Myocyte (in vitro differentiated cells): ENCODE measurements around the gene MORN1. TPM values are rescaled to one million over a fixed set of nuclear protein-coding genes. Genes with fewer than 3 reads are reported as not detected.

ENCODE experiments used
- DNase-seq: peaks from one replicate; pipeline ENCODE4 v3.0.0-alpha.2; 2012; ENCODE audit warnings: low read depth
- total RNA-seq: library from RNA; depleted of rRNA; stranded (reverse); fragments of >200 nt; gene quantifications from 2 replicates; pipeline ENCODE4 v1.2.3, GENCODE V29; 2014

Gene MORN1
- total RNA-seq, 1 donor from 2014 or later = 8.8 TPM

DNA sequence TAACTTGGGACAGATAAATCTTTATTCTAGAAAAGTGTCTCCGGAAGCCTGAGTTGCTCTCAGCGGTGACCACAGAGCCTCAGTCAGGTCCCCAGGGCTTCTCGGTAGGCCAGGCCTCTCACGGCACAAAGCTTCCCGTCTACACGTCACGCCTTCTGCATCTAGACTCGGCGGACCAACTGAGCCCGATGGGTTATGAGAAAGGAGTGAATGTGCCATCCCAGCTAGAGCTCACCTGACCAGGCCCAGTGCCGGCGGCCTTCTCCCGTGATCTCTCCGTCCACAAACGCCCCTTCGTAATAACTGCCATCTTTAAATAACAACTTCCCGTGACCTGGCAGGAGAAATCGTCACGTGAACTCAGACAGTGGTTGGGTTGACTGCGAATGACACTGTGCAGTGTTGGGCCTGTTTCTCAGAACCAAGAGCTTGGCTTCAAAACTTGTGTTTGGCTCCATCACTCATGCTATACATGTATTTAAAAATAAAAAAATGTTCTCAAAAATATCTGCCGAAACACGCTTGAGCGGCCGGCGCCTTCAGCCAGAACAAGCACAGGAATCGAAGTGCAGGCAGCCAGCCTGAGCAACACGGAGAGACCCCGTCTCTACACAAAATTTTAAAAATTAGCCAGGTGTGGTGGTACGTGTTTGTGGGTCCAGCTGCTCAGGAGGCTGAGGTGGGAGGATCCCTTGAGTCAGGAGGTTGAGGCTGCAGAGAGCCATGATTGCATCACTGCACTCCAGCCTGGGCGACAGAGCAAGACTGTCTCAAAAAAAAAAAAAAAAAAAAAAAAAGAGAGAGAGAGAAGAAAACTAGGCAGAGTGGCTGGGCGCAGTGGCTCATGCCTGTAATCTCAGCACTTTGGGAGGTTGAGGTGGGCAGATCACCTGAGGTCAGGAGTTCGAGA lies 3.1 kb downstream of the MORN1 start:
- DNase-seq = no peak

DNA sequence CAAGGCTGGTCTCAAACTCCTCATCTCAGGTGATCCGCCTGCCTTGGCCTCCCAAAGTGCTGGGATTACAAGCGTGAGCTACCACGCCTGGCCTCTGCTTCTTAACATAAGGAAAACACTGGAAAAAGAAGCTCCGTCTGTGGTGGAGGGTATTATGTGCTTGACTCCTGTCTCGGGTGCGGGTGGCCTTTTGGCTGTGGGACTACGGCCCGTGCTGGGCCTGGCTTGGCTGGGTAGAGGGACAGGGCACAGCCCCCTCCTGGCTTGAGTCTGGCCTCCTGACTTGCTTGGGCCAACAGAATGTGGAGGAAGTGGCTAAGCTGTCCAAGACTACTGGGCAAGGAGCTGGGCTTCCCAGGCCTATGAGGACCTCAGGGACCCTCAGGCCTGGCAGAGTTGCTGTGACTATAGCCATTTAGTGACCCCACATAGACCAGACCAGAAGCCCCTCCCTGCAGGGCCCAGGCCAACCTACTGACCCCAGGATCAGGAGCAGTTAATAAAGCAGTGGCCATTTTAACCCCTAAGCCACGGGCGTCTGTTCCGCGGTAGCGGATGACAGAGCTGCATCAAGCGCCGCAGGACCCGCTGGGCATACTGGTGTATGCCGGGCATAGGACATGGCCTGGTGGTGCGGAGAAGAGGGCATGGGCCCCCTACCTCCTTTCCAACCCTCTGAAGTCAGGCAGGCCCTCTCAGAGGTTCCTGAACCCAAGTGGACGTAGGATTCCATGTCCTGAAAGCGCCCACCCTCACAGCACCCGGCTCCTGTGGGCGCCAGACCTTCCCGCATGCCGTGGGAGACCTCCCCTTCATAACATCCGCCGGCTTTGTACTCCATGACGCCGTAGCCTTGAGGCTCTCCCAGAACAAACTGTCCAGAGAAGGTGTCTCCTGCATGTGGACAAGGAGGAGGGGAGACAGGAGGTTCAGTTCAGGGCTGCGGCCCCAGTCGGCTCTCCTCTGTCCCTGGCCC lies 4.4 kb downstream of the MORN1 start:
- DNase-seq = no peak

DNA sequence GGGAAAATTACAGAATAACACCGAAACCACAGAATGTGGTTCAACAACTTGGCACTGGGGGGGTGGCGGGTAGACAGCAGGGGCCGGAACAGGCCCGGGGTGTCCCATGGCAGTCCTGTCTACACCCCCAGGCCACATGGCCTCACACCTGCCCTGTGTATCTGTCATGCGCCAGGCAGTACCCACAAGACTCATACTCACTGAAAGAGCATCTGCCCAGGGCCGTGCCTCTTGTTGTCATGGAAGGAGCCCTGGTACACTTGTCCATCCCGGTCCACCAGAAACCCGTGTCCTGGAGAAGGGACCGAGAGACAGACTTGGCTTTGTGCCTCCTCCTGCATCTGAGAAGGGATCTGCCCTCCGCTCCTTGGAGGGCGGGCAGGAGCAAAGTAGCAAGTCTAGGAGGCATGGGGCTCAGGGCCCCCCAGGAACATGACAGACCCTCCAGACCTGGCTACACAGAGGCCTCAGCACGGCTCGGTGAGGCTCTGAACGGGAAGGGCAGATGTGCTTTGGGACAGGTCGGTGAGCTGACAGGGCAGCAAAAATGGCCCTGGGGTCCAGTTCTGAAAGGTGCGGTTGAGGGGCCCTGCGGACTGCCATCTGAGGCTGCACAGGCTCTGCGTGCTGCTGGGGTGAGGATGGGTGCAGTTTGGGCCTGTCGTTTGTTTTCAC lies 5.6 kb downstream of the MORN1 start:
- peak; percentile 78 for DNase-seq

DNA sequence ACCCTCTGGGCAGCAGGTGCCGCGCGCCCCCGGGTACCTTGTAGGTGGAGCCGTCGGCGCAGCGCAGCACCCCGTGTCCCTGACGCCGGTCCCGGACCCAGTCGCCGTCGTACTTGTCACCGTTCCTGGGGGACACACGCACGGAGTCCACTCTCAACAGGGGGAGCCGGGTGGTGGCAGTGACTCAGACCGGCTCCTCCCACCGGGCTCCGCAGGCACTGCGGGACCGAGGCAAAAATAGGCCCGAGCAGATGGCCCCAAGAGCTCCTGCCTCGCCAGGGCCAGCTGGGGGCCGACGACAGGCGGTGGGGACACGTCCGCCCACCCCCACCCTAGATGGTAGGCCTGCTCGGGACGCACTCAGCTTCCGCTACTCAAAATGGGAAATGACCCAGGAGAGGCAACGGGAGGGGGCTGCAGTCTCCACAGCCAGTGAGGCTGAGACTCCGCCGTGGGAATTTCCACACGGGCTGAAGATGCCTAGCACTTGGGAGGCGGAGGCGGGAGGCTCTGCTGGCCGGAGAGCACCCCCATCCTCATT lies 6.3 kb downstream of the MORN1 start:
- DNase-seq = peak; percentile 73

DNA sequence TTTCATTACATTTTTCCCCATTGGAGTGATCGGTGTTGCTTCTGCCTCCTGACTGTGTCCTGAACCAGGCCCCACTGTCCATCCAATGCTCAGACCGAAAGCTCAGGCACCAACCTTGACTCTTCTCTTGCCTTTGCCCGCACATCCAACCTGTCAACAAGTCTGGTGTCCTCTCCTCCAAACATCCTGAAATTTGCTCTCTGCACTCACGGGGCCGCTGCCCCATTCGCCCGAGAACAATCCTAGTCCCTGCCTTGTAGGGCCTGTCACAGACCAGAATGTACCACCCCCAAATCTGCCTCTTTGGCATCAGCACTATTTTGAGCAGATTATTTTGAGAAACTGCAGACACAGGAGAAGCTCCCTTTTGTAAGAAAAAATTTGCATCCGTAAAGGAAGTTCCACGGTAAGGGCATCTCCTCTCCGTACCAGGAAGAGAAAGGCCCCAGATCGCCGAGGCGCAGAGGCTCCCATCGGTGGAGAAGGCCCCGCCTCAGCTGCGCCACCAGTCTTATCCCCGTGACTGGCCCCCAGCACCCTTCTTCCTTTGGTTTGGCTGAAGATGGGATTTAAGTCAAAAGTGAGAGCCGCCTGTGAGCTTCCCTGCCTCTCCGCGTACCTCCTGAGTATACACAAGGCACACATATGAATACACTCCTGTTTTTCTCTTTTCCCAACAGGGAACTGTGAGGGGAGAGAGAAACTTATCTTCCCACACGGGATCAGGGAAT lies 7.1 kb downstream of the MORN1 start:
- no peak for DNase-seq

DNA sequence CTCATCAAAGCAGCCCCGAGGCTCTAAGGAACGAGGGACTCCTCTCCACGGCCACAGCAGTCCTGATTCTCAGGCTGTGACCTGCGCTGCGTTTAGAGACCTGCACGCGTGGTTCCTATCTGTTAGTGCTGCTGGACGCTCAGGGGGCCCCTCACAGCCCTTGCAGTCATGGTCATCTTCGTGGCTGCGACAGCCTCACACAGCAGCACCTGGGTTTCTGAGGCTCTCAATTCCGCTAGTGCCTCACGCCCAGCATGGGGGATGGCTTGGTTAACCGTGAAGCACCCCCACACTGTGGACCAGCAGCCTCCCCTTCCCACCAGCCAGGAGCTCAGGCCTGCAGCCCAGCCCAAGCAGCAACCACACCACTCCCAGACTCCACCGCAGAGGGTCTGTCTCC lies 7.8 kb downstream of the MORN1 start:
- no peak for DNase-seq

DNA sequence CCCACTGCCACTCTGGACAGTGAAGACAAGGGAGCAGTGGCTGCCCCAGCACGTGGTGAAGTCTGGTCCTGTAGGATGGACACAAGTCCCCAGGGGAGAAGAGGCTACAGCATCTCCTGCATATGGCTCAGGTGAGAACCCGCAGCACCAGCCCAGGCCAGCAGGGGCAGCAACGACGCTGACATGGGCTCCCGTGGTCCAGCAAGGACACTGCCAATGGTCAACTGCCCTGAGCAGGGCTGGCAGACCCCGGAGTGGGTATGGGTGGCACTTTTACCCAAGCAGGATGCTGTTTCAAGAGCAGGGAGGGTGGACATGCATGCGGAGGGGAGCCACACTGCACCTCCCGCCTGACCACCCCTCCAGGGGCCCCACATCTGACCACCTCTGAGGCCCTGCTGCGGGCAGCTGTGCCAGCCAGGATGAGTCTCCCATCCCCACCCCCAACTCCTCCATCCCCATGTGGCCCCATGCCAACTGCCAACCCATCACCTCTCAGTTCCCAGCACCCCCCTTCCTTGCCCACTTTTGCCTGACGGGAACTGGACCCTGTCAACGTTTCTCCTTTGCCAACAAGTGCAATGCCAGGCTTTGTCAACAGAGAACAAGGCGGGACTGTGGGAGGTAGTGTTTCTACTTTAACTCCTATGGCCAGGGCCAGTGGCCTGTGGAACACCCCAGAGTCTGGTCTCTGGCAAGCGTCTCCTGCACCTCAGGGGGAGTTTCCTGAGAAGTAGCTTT lies 8.6 kb downstream of the MORN1 start:
- DNase-seq = no peak

DNA sequence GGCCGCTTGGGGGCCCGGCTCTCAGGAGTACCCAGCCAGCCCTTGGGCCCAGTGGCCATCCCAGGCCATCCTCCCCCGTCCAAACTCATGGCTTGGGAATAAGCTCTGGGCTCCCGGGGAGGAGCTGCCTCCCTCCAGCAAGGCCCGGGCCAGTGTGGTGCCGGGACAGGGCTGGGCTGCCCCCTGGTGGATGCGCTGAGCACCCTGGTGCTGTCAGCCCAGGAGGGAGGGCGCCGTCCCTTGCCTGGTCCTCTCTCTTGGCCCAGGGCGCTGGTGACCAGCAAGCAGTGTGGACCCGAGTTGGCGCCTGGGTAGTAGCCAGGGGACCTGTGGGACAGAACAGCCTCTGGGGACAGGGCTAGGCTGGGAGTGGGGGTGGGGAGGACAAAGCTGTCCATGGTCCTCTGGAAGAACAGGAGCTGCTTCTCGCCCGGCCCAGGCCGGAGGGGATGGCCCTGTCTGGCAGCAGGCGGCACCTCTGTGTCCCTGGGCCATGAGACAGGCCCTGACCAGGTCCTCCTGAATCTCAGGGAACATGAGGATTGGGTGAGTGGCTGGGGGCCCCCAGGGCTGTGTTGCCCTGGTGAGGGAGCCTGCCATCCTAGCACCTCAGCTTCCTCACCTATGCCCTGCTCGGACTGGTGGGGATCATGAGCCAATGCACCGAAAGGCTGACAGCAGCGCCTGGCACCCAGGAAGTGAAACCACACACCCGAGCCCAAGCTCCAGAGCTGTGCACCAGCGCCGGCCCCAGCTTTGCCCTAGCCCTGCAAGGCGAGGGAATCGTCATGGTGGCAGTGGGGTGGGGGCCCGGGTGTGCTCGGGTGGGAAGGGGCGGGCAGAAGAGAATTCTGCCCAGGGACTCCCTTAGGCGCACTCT lies 9.4 kb downstream of the MORN1 start:
- DNase-seq = peak; percentile 78

DNA sequence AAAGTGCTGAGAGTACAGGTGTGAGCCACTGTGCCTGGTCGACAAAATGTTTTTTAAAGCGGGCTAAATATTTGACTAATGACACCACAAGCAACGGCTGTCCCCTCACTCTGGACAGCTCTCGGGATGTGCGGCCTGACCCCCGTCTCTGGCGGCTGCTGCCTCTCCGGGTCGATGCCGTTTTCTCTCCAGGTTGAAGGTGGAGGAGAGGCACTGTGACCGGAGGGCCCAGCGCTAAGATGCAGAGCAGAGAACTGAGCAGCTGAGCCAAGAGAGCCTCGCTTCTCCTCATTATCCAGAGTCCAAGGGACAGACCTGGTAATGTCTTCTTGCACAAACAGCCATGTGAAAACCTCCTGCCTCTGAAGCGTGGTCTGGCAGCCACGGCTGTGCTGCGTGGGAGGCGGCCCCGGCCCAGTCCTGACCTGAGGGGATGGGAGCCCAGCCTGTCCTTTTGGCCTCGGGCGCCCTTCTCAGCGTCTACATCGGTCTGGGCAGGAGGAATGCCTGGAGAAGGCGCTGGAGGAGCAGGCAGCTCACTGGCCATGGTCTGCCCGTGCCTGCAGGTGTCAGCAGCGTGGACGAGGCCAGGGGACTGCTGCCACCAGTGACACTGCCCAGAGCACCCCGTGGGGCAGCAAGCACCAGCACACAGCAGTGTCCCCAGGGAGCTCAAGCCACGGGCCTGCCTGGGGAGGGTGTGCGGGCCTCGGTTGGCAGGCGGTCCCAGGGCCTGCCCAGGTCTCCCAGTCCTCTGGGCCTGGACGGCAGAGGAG lies 10.3 kb downstream of the MORN1 start:
- DNase-seq = no peak

DNA sequence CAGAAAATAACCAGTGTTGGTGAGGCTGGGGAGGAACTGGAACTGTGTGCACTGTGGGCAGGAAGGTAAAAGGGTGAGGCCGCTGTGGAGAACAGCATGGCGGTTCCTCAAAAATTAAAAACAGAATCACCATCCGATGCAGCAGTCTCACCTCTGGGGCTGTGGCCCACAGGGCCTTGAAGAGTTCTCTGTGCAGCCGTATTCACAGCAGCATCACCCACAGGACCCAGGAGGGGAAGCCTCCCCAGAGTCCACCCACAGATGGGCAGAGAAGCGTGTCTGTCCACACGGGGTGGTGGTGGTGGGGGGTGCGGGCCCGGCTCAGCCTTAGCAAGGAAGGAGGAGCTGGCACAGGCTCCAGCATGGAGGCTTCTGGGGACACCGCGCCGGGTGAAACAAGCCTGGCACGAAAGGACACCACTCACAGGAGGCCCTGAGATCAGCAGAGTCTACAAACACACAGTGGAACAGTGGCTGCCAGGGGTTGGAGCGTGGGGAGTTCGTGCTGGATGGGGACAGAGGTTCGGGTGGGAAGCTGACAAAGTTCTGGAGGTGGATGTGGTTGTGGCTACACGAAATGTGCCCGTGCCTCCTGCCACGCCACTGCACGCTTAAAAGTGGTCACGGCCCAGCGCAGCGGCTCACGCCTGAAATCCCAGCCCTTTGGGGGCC lies 11.5 kb downstream of the MORN1 start:
- DNase-seq = no peak

DNA sequence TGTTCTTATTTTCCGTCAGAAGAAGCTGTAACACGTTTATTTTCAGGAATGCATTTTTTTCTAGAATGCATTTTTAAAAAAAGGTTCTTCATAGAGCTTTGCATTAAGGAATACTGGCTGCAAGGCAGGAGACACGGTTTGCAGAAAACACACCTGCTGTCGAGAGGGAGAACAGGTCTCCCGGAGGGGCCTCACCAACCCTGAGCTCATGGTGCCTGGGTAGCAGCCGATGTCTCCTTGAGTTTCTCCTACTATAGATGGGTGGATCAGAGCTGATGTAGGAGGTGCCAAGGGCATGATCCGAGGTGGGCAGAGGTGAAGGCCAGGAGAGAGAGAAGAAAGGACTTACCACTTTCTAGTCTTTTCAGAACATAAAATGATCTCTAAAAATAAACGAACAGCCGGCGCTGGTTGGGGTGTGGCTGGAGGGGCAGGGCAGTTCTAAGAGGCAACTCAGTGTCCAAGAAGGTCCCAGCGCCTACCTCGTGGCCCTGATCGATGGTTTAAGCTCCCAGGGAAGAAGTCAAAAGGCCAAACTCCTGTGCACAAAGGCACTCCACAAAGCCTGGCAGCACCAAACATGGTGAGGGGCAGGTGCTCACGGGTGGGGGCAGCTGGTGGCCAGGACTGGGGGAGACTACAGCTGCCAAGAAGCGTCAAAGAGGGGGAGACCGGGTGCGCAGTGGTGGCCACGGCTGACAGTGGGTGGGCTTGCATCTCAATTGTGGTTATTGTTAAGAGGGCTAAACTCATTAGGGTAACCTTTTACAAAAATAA lies 12.2 kb downstream of the MORN1 start:
- peak; percentile 50 for DNase-seq

DNA sequence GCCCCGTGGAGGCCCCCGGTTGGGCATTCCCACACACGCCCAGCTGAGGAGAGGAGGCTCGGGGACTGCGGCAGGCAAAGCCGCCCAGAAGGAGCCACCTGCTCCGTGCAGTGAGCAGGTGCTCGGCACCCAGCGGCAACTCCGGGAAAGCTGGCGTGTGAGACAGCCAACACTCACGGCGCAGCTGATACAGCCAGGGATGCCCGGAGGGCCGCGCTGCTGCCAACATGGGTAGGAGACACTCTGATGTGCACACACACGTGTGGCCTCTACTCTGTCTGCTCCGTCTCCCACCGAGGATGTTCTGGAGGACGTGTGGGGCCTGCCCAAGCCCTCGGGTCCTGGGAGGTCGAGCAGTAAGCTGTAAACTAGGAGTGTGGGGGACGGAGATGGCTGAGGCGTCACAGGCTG lies 12.9 kb downstream of the MORN1 start:
- no peak for DNase-seq

DNA sequence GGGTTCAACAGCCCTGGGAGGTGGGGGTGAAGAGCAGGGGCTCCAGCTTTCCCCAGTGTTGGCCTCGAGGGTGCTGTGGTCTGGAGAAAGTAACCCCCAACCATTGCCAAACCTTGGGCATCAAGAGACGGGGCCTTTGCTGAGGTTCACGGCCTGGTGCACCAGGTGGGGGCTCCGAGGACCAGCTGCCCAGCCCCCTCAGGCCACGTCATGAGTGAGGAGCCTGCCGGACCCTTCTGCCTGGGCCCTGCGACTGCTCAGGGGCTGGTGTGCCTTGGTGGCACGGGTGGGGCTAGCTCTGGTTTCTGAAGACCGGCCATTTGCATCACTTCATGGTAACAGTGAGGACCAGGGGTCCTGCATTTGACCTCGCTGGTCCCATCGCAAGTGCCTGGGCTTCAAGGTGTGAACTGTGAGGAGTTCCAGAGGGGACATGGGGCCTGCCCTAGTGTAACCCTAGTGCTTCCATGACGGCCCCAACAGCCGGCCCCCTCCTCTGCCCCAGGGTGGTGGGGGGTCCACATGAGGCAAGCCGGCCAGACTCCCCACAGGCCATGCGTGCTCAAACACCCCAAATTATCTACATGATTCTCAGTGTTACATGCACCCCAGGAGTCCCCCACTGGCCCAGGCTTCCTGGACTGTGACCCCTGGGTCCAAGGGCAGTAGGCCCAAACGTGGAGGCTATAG lies 13.5 kb downstream of the MORN1 start:
- no peak for DNase-seq

DNA sequence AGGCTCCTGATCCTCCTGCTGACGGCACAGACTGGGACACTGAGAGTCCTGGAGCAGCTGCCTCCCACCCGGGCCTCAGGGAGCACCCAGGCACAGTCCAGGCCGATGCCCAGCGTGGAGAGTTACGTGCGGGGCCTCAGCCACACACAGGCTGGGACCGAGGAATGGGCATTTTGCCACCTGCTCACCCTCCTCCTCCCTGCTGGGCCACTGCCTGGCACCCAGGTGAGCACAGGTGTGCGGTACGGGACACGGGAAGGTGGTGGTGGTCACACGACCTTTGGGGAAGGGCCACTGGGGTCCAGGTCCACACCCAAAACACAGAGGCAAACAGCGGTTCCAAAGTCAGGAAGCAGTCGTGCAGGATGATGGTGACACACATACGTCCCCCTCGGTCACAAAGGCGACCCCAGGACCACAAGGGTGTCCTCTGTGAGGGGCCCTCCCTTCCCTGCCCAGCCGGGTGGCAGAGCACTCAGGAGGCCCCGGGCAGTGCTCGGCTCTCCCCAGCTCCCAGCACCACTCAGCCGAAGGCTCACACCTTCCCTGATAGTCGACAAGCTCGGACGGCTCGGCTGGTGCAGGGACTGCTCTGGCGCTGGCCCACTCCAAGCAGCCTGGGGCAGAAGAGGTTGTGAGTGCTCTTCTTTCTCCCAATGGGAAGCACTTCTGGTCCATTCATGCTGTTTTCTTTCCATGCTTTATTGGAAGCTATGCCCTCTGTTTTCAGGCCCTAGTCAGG lies 14.3 kb downstream of the MORN1 start:
- DNase-seq = no peak

DNA sequence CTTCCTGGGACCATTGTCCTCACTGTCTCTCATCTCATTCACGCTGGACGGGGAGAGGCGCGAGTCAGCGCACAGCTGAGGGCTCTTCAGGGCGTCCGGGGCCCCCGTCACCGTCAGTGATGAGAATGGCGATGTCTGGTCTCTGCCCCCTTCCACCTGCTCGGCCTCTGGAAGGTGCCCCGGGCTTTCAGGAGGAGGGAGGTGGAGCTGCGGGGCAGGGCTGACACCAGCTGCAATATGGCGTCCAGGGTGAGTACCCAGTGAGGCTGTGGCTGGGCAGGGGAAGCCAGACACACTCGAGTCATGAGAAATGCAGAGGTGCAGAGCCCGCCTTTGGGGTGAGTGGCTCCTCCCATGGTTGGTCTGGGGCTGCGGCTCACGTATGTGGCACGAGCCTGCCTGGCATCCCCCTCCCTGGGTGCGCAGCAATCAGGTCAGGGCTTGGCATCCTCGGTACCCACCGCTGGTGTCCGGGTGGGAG lies 15.1 kb downstream of the MORN1 start:
- no peak for DNase-seq
